NCI-H446 treated with DMSO at 0.1 percent for 48 hours (cell line): Measurements from ENCODE around the gene NTM.

Experiments
- DNase-seq: peaks from one replicate; lab custom pipeline; 2025; lab: John Stamatoyannopoulos, UW

NTM gene

DNA sequence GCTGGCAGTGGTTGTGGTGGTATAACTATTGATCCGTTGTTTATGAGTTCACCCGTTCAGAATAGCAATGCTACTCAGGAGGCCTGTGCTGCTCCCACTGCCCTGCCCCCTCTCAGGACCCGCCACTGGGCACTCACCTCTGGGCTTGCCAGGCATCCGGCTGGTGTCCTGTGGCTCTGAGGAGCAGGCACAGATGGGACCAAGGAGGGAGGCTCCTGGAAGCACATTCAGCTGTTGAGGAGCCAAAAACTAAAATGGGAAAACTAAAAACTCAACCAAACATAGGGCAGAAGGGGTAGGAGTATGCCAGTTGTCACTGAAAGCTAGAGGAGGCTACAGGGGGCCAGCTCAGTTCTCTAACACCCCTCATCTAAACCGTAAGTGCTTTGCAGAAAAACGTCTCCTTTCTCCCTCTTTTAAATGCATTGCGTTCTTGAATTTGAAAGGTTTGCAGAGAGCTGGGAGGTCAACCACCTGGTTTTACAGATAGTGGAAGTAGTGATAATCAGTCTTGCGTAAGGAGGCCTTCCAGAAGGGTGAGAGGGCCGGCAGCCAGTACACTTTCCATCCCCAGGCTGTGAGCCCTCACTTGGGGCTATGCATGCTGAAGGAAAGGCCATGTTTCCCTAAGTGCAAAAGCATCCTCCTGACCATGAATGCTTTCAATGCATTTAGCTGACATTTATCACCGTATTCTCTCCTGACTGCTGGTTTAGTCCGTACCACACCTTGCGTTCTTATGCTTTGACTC, 547.4 kb downstream of the NTM start:
- DNase-seq, result no peak

DNA sequence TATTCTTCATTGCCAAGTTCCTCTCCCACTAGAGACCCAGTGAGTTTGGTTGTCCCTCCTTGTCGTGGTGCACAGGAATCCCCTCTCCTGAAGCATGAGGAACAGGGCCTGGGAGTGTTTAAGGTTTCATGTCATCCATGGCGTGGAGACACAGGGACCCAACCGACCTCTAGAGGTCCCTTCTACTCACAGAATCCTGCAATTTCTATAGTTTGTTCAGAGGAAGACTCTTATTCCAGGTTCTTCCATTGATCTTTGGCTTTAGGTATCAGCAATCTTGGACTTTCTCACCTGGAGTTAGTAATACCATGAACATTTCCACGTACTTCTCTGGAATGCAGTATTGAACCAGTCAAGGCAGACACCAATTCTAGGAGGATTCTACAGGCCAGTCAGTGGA, 548.2 kb downstream of the NTM start:
- no peak for DNase-seq

DNA sequence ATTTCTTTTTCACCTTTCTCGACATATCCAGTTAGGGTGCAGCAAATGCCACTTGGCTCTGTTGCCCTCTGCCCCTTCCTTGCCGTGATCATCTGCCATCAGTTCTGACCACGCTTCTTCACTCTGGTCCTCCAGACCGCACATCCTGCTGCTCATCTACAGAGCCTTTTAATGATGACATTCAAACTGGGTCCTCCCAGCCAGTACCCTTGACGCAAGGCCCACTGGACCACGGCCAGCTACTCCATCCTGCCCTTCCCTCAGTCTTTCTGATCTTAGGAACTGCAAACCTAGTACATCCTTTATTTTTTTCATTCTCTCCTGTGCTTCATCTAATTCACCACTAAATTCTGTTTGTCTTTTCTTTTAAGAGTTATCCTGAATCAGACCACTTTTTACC, 551.8 kb downstream of the NTM start:
- DNase-seq, result no peak

DNA sequence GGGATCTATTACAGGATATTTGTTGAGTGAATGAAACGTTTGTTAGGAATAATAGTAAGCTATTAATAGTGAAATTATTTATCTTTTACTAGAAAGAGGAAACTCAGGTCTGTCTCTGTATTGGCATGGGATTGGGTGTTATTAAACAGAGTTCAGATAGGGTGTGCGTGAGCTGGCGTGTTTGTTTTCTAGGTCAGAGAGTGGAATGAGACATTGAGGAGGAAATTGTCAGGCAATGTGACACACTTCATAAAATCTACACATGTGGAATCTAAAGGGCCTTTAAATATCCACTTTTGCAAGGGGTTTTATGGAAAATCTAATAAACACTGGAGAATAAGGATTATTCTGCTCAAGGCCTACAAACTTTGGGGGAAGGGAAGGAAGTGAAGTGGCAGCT, 552.9 kb downstream of the NTM start:
- DNase-seq, result no peak

DNA sequence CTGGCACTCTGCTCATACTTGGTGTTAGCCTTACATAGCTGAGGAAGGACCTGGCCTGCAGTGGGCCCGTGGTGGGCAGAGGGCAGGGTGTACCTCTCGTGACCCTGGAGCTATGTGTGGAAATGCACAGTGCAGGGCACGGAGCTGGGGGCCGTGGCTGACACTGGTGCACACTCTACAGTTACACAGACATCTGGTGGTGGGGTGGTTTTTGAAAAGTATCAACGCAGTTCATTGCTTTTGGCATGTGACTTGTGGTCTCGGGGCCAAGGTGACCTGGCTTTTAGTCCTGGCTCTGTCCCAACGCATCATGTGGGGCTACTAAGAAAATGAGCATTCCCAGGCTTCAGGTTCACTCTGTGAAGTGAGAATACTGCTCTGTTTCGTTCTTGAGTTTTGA, 553.6 kb downstream of the NTM start:
- DNase-seq, result no peak

DNA sequence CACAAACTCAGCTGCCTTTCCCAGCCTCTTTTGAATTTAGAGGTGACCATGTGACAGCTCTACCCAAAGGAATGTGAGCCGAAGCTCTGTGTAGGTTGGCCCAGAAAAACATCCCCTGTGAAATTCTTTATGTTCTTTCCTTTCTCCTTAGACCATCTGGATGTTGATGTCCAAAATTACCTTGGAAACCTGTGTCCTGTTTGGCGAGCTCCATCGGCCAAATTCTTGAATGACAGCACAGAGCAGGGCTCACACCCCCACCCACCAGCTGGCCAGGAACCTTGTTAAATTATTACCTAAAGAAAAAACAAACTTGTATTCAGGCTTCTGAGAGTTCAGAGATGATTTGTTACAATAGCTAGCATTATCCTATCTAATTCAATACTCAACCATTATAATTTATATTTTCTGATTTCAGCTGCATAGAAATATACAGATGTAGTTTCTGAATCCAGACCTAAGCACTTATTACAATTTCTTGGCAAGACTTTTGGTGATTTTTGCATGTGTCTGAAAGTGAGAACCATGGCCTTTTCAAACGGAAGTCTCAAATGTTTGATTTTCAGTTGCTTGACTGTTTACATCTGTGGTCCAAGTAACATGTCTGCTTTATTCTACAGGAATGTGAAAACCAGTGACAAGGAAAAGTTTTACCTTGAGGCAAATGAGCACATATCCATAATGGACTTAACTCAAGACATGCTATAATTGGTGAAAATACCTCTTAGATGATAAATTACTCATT, 554.2 kb downstream of the NTM start:
- DNase-seq, result no peak

DNA sequence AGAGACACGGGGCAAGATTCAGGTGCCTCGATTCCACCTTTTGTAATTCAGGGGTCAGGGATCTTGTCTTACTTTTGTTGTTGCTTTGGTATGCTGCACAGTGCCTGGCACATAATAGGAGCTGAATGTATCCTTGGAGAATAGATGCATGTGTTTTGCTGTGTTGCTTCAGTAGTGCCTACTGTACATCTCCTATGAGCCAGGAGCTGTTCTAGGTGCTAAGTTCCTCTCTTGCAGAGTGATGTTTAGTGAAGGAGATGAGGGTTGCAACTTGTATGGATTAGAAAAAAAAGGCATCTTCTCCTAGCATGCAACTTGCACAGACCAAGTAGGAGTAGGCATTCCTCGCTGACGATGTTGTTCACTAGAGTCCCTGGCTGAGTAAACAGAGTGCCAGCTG, 555.4 kb downstream of the NTM start:
- DNase-seq, result no peak

DNA sequence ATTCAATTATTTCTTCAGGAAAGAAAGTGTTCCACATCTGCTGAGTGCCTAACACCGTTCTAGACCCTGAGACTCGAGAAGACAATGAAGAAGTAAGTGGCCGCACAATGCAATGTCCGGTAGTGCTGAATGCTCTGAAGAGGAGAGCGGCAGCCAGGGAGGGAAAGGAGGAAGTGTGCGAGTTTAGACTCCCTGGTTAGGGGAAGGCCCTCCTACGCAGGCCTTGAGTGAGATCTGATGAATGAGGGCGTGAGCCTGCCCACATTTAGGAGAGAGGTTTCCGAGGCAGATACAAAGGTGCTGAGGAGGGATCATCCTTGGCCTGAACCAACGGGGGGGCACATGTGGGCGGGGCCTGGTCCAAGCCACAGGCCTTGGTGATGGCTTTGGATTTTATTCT, 558.6 kb downstream of the NTM start:
- no peak for DNase-seq

DNA sequence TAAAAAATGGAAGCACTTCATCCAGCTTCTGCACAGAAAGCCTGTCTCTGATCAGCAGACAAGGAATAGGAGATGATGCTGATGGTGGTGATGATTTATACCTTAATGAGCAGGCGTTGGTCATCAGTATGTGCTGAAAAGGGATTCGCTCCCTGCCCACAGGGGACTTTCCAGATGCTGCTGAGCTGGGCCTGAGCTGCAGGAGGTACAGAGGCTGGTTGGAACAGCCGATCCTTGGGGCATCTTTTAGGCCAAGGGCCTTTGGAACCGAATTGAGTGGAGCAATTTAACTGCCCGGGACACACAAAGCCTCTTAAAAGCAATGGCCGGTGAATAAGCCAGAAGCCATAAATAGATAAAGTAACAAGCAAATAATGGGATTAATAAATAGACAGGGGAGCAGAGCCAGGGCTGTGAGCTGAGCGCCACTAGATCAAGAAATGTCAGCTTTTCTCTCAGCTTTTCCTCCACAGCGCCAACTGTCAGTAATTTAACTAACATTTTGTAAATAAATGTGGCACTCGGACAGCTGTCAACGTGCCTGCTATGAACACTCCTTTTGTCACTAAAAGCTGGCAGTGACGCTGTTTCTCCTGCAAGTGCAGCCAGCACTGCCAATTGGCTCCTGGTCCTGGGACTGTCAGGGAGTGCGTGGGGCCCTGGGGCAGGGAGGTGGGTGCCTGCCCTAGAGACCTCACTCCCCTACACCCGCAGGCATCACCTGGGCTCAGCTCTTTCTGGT, 562.3 kb downstream of the NTM start:
- DNase-seq, result no peak

DNA sequence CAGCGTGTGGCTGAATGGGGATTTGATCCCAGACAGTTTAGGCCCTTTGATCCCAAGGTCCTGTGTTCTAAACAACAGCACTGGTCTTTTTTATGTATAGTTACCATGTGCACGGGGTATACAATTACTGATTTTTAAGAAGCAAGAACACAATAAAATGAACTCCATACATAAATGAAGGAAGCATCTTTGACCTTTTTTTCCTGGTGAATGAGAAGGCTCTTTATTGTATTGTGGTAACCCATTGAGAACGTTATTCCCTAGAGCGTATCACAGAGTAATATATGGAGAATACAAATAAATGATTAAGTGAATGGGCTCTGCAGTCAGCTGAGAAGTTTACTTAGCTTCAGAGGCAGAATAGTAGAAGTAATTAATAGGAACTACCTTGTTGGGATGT, 563.6 kb downstream of the NTM start:
- no peak for DNase-seq

DNA sequence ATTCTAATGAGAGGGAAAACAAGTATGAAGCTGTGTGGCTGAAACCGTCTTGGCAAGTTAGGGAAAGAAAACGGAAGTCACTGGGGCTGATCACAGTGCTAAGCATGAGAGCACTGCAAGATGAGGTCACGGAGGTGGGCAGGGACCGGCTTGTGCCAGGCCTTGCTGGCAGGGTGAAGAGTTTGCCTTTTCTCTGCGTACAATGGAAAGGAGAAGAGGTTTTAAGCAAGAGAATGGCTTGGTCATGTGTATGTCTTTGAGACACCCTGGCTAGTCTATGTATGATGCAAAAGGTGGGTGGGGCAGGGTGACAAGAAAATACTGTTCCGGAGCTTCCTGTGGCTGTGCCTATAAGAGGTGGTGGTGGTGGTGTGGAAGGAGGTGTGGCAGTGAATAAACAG, 567.9 kb downstream of the NTM start:
- no peak for DNase-seq

DNA sequence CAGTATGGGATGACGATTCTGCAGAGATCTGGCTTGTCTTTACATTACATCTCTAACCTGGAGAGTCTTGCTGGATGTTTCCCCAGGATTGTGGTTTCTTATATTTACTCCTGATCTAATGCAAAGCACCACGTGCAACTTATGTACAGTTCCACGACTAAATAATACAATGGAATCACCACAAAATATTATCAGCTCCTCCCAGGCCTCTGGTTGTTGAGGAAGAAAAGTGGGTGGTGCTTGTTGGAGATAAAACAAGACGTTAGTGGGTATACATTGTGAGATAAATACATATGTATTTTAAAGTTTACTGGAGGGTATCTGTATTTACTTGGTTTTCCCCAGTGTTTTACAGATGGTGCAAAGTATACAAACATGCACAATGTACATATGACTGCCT, 569.7 kb downstream of the NTM start:
- no peak for DNase-seq

DNA sequence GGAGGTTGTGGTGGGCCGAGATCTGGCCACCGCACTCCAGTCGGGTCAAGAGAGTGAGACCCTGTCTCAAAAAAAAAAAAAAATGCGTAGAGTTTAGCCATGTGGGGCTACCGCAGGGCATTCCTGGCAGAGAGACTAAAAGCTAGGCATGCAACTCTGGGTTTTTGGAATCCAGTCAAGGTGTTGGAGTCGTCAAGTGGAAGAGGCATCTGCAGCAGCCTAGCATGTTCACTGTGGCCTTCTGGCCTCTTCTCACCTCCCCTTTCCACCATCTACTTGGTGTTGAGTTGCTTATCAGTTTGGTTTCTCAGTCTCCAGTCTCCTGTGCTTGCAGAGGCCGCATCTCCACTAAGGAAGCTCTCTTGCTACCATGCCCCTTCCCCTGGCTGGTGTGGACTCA, 572.5 kb downstream of the NTM start:
- no peak for DNase-seq

DNA sequence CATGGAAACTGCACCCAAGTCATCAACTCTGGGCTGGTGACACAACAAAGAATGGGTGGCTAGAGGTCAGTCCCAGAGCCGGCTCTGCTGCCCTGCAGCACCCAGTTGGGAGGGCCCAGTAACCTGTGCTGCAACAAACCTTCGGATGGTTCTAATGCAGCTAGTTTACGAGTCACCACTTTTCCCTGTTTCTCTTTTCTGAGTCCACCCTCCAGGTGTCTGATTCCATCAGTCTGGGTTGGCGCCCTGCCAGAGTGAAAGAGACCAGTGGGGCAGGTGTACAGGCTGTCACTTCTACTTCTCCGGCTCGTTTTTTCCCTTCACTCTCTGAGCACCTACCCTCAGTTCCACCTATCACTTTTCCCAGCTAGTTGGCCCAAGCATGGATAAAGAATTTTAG, 572.9 kb downstream of the NTM start:
- no peak for DNase-seq

DNA sequence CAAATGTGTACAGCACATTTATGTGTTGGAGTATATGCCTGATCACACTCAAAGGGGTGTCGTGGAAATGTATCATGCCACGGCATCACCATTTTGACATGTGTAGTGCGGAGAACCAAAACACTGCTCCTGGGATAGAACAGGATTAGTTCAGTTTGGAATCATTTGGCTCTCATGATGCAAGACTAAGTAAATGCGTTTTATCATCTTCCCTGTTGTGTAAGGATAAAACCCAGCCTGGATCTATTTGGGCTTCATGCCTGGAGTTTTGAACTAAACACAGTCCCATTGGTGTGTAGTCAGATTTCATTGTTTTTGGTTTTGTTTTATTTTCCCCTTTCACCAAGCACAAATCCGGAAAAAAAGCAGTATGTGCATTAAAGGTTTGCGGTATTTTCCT, 574.3 kb downstream of the NTM start:
- no peak for DNase-seq

DNA sequence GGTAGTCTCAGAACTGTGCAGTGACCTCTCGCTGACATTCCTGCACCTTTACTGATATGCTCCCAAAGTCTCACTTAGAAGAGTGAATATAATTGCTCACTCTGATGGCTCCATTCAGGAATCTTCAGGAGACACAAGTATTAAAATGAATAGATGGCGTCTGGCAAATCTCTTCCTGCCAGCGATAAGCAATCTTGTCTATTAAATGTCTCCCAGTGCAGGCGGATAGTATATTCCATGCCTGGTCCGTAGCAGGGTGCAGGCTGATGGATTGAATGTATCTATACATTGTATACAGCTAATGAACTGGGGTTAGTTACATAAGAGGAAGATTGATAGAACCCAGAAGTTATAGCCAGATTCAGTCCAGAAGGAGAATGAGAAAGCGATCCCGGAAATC, 575.3 kb downstream of the NTM start:
- DNase-seq, result no peak

DNA sequence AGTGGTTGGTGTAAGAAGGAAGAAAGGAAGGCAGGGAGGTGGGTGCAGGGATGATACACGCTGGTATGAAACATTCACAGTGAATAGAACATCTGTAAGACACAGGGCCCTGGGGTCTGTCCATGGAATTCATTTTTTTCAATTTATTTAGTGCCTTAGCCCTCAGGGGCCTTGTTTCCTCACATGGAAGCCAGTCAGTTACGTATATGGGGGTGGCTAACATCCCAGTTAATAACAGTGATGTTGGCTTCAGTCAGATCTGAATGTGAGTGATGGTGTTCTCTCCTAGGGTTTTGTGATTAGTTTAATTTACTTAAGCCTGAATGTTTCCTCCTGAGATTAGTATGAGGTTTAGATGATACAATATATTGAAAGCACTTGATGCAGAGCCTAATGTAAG, 577.1 kb downstream of the NTM start:
- DNase-seq, result no peak

DNA sequence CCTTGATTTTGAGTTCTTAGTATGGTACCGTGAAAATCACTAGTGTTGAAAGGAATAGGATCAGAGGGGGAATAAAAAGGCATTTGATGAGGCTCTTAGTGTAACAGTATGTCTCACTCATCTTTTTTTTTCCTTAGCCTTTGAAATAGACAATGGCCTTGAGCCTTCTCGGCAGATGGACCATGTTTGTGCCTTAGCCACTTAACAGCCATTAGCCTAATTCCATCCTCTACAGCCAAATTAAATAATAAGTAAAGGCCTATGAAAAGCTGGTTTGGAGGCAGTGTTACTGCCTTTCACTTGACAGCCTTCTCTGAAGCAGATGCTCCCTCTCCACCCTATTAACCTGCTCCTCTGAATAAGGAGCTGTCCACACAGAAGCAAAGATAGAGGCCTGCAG, 580.7 kb downstream of the NTM start:
- no peak for DNase-seq

DNA sequence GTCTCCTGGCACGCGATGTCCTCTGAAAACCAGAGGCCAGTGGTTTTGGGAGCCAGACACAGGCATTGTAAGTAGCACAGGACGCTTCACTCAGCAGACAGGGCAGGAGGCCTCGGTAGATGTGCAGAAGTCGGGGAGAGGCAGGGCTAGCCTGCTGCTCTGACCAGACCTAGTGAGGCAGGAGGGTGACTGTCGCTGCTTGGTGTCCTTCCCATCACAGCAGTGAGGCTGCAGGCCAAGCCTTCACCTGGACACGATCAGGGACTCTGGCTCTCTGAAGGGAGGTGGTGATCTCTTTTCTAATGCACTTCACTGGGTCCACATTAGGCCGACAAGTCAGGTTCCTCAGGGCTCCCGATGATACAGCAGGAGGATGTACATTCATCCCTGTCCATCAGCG, 583.7 kb downstream of the NTM start:
- DNase-seq, result no peak

DNA sequence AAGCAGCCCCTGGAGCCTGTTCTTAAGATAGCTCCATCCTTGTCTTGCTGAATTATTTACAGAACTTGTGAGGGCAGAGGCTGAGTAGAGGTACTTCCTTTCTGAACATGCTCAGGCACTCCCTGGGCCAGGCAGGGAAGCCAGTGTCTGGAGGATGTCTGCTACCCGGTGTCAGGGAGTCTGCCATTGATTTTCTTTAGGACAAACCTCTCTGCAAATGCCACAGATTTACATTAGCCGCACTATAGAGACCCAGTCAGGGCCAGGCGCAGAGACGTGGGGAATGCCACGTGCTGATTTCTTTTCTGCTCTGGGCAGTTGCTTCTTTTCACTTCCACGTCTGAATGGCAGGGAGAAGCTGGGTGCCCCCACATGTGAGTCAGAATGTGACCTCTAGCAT, 585.5 kb downstream of the NTM start:
- DNase-seq, result no peak

DNA sequence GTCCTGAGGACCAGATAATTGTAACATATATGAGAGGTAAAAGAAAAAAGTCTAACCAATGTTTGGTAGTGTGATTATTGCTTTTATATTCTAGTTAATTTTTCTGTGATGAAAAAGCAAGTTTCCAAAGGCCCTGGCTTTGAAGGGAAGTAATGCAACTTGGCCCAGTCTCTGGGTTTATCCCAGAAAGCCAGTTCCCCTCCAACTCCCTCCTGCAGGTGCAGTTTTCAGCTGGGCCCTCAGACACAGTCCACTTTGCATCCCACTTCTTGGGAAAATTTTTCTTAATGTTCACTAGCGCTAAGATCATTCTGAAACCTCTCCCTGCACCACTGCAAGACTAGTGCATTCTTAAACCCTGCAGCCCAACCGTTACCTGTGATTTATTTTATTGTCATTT, 586.8 kb downstream of the NTM start:
- no peak for DNase-seq

DNA sequence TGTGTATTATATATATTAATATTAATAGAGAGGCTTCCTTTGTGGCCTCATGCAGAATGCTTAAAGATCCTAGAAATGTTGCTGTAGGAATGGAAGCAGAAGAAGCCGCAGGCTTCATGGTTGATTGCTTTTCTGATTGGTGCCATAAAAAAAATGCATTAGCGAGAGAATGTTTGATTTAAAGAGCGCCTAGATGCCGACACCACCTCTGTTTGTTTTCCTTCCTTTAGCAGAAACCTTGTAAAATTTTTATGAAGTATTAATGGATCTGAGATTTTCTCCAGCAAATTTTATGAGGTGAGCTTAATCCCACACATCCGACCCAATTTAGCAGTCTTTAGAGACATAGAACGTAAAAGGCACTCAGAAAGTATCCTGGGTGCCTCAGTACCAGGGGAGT, 587.5 kb downstream of the NTM start:
- DNase-seq, result no peak

DNA sequence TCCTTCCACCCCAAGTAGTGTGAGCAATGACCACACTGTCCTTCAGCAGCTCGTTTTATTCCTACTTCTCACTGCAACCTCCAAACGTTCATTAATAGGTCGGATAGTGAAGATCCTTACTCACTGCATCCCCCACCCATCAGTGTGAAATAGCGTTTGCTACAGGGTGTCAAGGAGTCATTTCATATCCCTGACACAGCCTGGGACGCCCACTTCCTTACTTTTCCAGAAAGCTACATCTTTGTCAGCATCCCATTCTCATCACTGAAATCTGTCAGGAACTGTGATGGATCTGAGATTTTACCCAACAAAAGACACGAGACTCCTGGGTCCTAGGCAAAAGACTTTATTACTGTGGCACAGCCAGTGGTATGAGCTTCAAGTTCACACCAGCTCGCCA, 592.4 kb downstream of the NTM start:
- no peak for DNase-seq
